Hepatocyte (in vitro differentiated cells): ENCODE measurements around the gene STIP1. TPM values are rescaled to one million over a fixed set of nuclear protein-coding genes. Genes with fewer than 3 reads are reported as not detected.
A peak's percentile ranks its signal among the peaks of the same experiment; 100 is the strongest.

Experiments used
- DNase-seq: peaks from one replicate; pipeline ENCODE4 v3.0.0-alpha.2; 2016; ENCODE audit warnings: low spot score
- H2AFZ ChIP-seq: fragments of 200-600 bp; sonication (generic); 2 replicates; pipeline ENCODE4 v1.6.0; 2016; ENCODE audit warnings: antibody characterized with exemption, mild to moderate bottlenecking
- H3K27ac ChIP-seq: fragments of 200-600 bp; sonication (generic); 2 replicates; pipeline ENCODE4 v1.5.1; 2016; ENCODE audit warnings: mild to moderate bottlenecking
- H3K27me3 ChIP-seq: fragments of 200-600 bp; sonication (generic); 2 replicates; pipeline ENCODE4 v1.6.1; 2016
- H3K36me3 ChIP-seq: fragments of 200-600 bp; sonication (generic); replicated peaks from 2 replicates; pipeline ENCODE4 v1.5.1; 2016; ENCODE audit warnings: low read depth; ENCODE audit not compliant: insufficient read depth
- H3K4me1 ChIP-seq: fragments of 200-600 bp; sonication (generic); 2 replicates; pipeline ENCODE4 v1.5.1; 2016; ENCODE audit warnings: mild to moderate bottlenecking, moderate library complexity; ENCODE audit not compliant: insufficient read depth
- H3K4me2 ChIP-seq: fragments of 200-600 bp; sonication (generic); 2 replicates; pipeline ENCODE4 v1.6.0; 2016
- H3K4me3 ChIP-seq: fragments of 200-600 bp; sonication (generic); 2 replicates; pipeline ENCODE4 v1.5.1; 2016; ENCODE audit warnings: mild to moderate bottlenecking
- H3K79me2 ChIP-seq: fragments of 200-600 bp; sonication (generic); 2 replicates; pipeline ENCODE4 v1.6.0; 2017; ENCODE audit warnings: mild to moderate bottlenecking
- H3K9me2 ChIP-seq: fragments of 200-600 bp; sonication (generic); replicated peaks from 2 replicates; pipeline ENCODE4 v1.6.0; 2017; ENCODE audit warnings: mild to moderate bottlenecking; ENCODE audit not compliant: insufficient read depth
- H3K9me3 ChIP-seq: fragments of 200-600 bp; sonication (generic); 2 replicates; pipeline ENCODE4 v1.5.1; 2016; ENCODE audit warnings: low read depth, mild to moderate bottlenecking
- H4K20me1 ChIP-seq: fragments of 200-600 bp; sonication (generic); 2 replicates; pipeline ENCODE4 v1.6.0; 2016; ENCODE audit warnings: mild to moderate bottlenecking; ENCODE audit not compliant: insufficient read depth, poor library complexity, severe bottlenecking
- CTCF ChIP-seq: fragments of 200-600 bp; sonication (generic); IDR thresholded peaks from 2 replicates; pipeline ENCODE4 v1.5.1; 2016; ENCODE audit warnings: antibody characterized with exemption, mild to moderate bottlenecking; ENCODE audit not compliant: poor library complexity
- EZH2 ChIP-seq: fragments of 200-600 bp; sonication (generic); IDR thresholded peaks from 2 replicates; pipeline ENCODE4 v1.6.1; 2016; ENCODE audit warnings: antibody characterized with exemption, mild to moderate bottlenecking, borderline replicate concordance
- EZH2phosphoT487 ChIP-seq: fragments of 200-600 bp; sonication (generic); IDR thresholded peaks from one replicate; pipeline ENCODE4 v1.6.1; 2018; ENCODE audit warnings: antibody characterized with exemption, mild to moderate bottlenecking, low read depth, moderate library complexity; ENCODE audit not compliant: unreplicated experiment, severe bottlenecking
- WGBS: methylation state at CpG from one replicate; pipeline ENCODE4 v1.1.6; 2016; ENCODE audit warnings: low lambda C conversion rate; ENCODE audit errors: missing lambda C conversion rate; 5-methylcytosine and 5-hydroxymethylcytosine counted together
- polyA plus RNA-seq: library from polyadenylated mRNA; unstranded; fragments of >200 nt; fragmentation: Nextera tagmentation; extraction: Ambion mirVana; gene quantifications from 2 replicates; pipeline ENCODE4 v1.2.1, GENCODE V29; 2016
- total RNA-seq: library from RNA; depleted of rRNA; stranded (reverse); fragments of >200 nt; gene quantifications from 2 replicates; pipeline ENCODE4 v1.2.3, GENCODE V29; 2014

The STIP1 gene
- total and polyA plus RNA-seq, 2 experiments from 2014 or later: 113 to 131 TPM

GRCh38 chr11:64244107-64244506, 58.1 kb downstream of the STIP1 start:
- H3K27ac ChIP-seq: no peak overlapping the region
- no peak overlapping the region for H3K4me2 ChIP-seq
- no peaks in the 10 kb centered on the region for H4K20me1 ChIP-seq
- H3K4me1 ChIP-seq: peaks cover 23% of the 10 kb centered on the region
- no peak for DNase-seq
- H3K27me3 ChIP-seq: no peaks in the 10 kb centered on the region
- H3K9me2 ChIP-seq: no peaks in the 10 kb centered on the region
- no peaks in the 10 kb centered on the region for H3K9me3 ChIP-seq
- H3K4me3 ChIP-seq: no peak overlapping the region
- no peak overlapping the region for H2AFZ ChIP-seq
- peaks cover 29% of the 10 kb centered on the region for H3K79me2 ChIP-seq
- WGBS: 70% methylated on average over 5 of the region's 5 CpGs
- H3K36me3 ChIP-seq: no peaks in the 10 kb centered on the region
- TF ChIP-seq EZH2: no peak
- no peak for TF ChIP-seq CTCF
- TF ChIP-seq EZH2phosphoT487: no peak

- Histone ChIP-seq H3K27me3 (no peaks in the 10 kb centered on the region), H2AFZ (no peak overlapping the region), H3K79me2 (peaks cover 29% of the 10 kb centered on the region), H4K20me1 (no peaks in the 10 kb centered on the region), H3K9me3 (no peaks in the 10 kb centered on the region), H3K9me2 (no peaks in the 10 kb centered on the region), H3K4me3 (no peak overlapping the region), H3K36me3 (no peaks in the 10 kb centered on the region), H3K27ac (peak overlapping the region; percentile 96), H3K4me2 (peak overlapping the region; percentile 96), H3K4me1 (peaks cover 19% of the 10 kb centered on the region)
- no peak for DNase-seq
- 69% methylated on average over 6 of the region's 6 CpGs for WGBS
- TF ChIP-seq CTCF (no peak), EZH2phosphoT487 (no peak), EZH2 (no peak)
Measured at GRCh38 chr11:64244966-64245365, 59.0 kb downstream of the STIP1 start.

GRCh38 chr11:64245401-64245796, 59.4 kb downstream of the STIP1 start:
- Histone ChIP-seq H3K4me1 (peaks cover 19% of the 10 kb centered on the region), H4K20me1 (no peaks in the 10 kb centered on the region), H3K27me3 (no peaks in the 10 kb centered on the region), H2AFZ (no peak overlapping the region), H3K79me2 (peaks cover 29% of the 10 kb centered on the region), H3K27ac (peak overlapping the region; percentile 96), H3K9me3 (no peaks in the 10 kb centered on the region), H3K36me3 (no peaks in the 10 kb centered on the region), H3K4me2 (peak overlapping the region; percentile 96), H3K9me2 (no peaks in the 10 kb centered on the region), H3K4me3 (peak overlapping the region; percentile 89)
- WGBS: 25% methylated on average over 2 of the region's 6 CpGs
- TF ChIP-seq CTCF: no peak
- DNase-seq: no peak
